GM12878 (cell line): Measurements from ENCODE around the gene NFE2L2. TPM values are rescaled to one million over a fixed set of nuclear protein-coding genes. Genes with fewer than 3 reads are reported as not detected.

ENCODE experiments used
- ATAC-seq: fragments of 200-7000 bp; cut with Tn5 transposase; 3 replicates; pipeline ENCODE4 v1.9.1; 2020; ENCODE audit warnings: mild to moderate bottlenecking, moderate library complexity
- BruUV-seq: library from RNA; stranded (reverse); fragments of 400-500 nt; replicated peaks from 2 replicates; lab custom pipeline; 2021; lab: Mats Ljungman, UMichigan
- CTCF ChIA-PET: fragments of 300-600 bp; sonication (Branson Sonifier 250); formaldehyde crosslinking; extraction: SDS; loops from one replicate; lab custom pipeline; 2021; ENCODE audit warnings: inconsistent platforms; lab: Yijun Ruan, JAX
- POLR2A ChIA-PET: fragments of 350-600 bp; formaldehyde crosslinking; extraction: SDS; loops from one replicate; lab custom pipeline; 2021; ENCODE audit warnings: inconsistent platforms; lab: Charles Lee
- RAD21 ChIA-PET: fragments of 300-600 bp; sonication (Branson Sonifier 250); formaldehyde crosslinking; loops from one replicate; lab custom pipeline; 2023; ENCODE audit warnings: antibody characterized with exemption; ENCODE audit not compliant: unreplicated experiment; lab: Charles Lee
- SMC1A ChIA-PET: fragments of 300-600 bp; sonication (Branson Sonifier 250); formaldehyde crosslinking; loops from one replicate; lab custom pipeline; 2023; ENCODE audit not compliant: unreplicated experiment, uncharacterized antibody; lab: Charles Lee
- DNase-seq: peaks from one replicate; pipeline ENCODE4 v3.0.0-alpha.2; 2011; ENCODE audit warnings: low read depth, low spot score
- FAIRE-seq: peaks from 3 replicates; lab custom pipeline; 2011; peaks lifted over from hg19 to GRCh38; lab: Jason Lieb, UNC
- H2AFZ ChIP-seq: 2 replicates; pipeline ENCODE4 v1.6.0; 2011; ENCODE audit warnings: low read depth, low read length, control low read depth; ENCODE audit not compliant: control insufficient read depth
- H3K27ac ChIP-seq: 2 replicates; pipeline ENCODE4 v1.5.1; 2011; ENCODE audit warnings: control low read depth; ENCODE audit not compliant: control insufficient read depth, insufficient read depth
- H3K27me3 ChIP-seq, 2 experiments: replicated peaks in 1 of 2; 2 replicates each; pipeline versions ENCODE4 v1.6.0 to v1.6.1; 2011; ENCODE audit warnings: low read length in 1 of 2; ENCODE audit not compliant: control insufficient read depth in 2 of 2, insufficient read depth in 2 of 2
- H3K36me3 ChIP-seq, 2 experiments: 2 replicates each; pipeline ENCODE4 v1.5.1; 2011; ENCODE audit warnings: low read length in 1 of 2; ENCODE audit not compliant: control insufficient read depth in 2 of 2, insufficient read depth in 2 of 2
- H3K4me1 ChIP-seq: 2 replicates; pipeline ENCODE4 v1.6.1; 2011; ENCODE audit warnings: mild to moderate bottlenecking, low read length, moderate library complexity, mixed read lengths; ENCODE audit not compliant: control insufficient read depth, insufficient read depth
- H3K4me2 ChIP-seq: 2 replicates; pipeline ENCODE4 v1.6.0; 2011; ENCODE audit warnings: control low read depth; ENCODE audit not compliant: control insufficient read depth, insufficient read depth
- H3K4me3 ChIP-seq: fragments of 200-600 bp; sonication (generic); 2 replicates; pipeline ENCODE4 v1.5.1; 2016
- H3K79me2 ChIP-seq: 2 replicates; pipeline ENCODE4 v1.6.0; 2011; ENCODE audit warnings: low read length; ENCODE audit not compliant: control insufficient read depth, insufficient read depth
- H3K9ac ChIP-seq: 2 replicates; pipeline ENCODE4 v1.8.0; 2011; ENCODE audit warnings: low read length, control low read depth, mixed read lengths; ENCODE audit not compliant: control insufficient read depth, insufficient read depth
- H3K9me3 ChIP-seq: replicated peaks from 3 replicates; pipeline ENCODE4 v1.5.1; 2011; ENCODE audit warnings: mild to moderate bottlenecking, low read length; ENCODE audit not compliant: control insufficient read depth, insufficient read depth
- H4K20me1 ChIP-seq: 2 replicates; pipeline ENCODE4 v1.6.0; 2011; ENCODE audit not compliant: control insufficient read depth, insufficient read depth
- DPF2 ChIP-seq: fragments of 450-650 bp; IDR thresholded peaks from 2 replicates; pipeline ENCODE4 v1.6.1; 2017; ENCODE audit warnings: mild to moderate bottlenecking
- IKZF1 ChIP-seq: fragments of 450-650 bp; conservative IDR thresholded peaks from 2 replicates; pipeline ENCODE4 v1.6.1; 2017; ENCODE audit warnings: antibody characterized with exemption, mild to moderate bottlenecking
- KLF5 ChIP-seq: fragments of 450-650 bp; IDR thresholded peaks from 2 replicates; pipeline ENCODE4 v1.6.1; 2014; ENCODE audit warnings: mild to moderate bottlenecking; ENCODE audit not compliant: partially characterized antibody
- MTA2 ChIP-seq: fragments of 450-650 bp; IDR thresholded peaks from 2 replicates; pipeline ENCODE4 v1.6.1; 2016; ENCODE audit warnings: low read depth, mild to moderate bottlenecking, moderate library complexity
- RCOR1 ChIP-seq: conservative IDR thresholded peaks from 2 replicates; pipeline ENCODE4 v1.6.1; 2012; ENCODE audit warnings: low read depth, low read length, improper control_type of control experiment
- RELA ChIP-seq: fragments of 450-650 bp; IDR thresholded peaks from 2 replicates; pipeline ENCODE4 v1.8.0; 2014; ENCODE audit warnings: borderline replicate concordance; ENCODE audit not compliant: partially characterized antibody
- SREBF1 ChIP-seq: IDR thresholded peaks from 2 replicates; pipeline ENCODE4 v1.6.1; 2012; ENCODE audit warnings: mild to moderate bottlenecking, low read length
- WRNIP1 ChIP-seq: IDR thresholded peaks from 2 replicates; pipeline ENCODE4 v1.6.1; 2011; ENCODE audit warnings: low read depth, low read length, improper control_type of control experiment, borderline replicate concordance
- YY1 ChIP-seq: IDR thresholded peaks from 2 replicates; pipeline ENCODE4 v1.6.1; 2011; ENCODE audit warnings: low read depth, mild to moderate bottlenecking, low read length
- ZNF622 ChIP-seq: fragments of 450-650 bp; IDR thresholded peaks from 2 replicates; pipeline ENCODE4 v1.6.1; 2017; ENCODE audit warnings: mild to moderate bottlenecking, inconsistent platforms
- WGBS: methylation state at CpG from one replicate; pipeline ENCODE4 v1.1.6; 2016; ENCODE audit warnings: low lambda C conversion rate; ENCODE audit not compliant: insufficient replicate concordance, insufficient coverage; ENCODE audit errors: missing lambda C conversion rate; 5-methylcytosine and 5-hydroxymethylcytosine counted together
- in situ Hi-C: fragments of 300-500 bp; cut with MboI; formaldehyde crosslinking; loops from 9 replicates; pipeline ENCODE4 v1.14.3; 2018; ENCODE audit warnings: mixed read lengths
- intact Hi-C: fragments of 100-400 bp; cut with micrococcal nuclease; formaldehyde crosslinking; loops from one replicate; pipeline ENCODE4 v1.14.2; 2022; ENCODE audit not compliant: unreplicated experiment
- polyA plus RNA-seq, 11 experiments: library from polyadenylated mRNA; depleted of rRNA in 4 of 11; unstranded in 6 of 11; stranded (reverse) in 5 of 11; fragments of >200 nt; fragmentation: Nextera tagmentation in 4 of 11; fragmentation: Illumina TruSeq in 1 of 11; extraction: Ambion mirVana in 4 of 11; extraction: Trizol in 1 of 11; gene quantifications; 1 replicate in 1 of 11; 2 replicates in 10 of 11; pipeline versions ENCODE4 v1.2.1 to v1.2.3, GENCODE V29; 2011 to 2016; ENCODE audit warnings: inconsistent platforms in 2 of 11, missing spikeins in 2 of 11, low read depth in 1 of 11
- total RNA-seq, 4 experiments: library from RNA; depleted of rRNA in 3 of 4; stranded (reverse); fragments of >200 nt in 3 of 4; fragmentation: Illumina TruSeq in 1 of 4; extraction: Trizol in 1 of 4; gene quantifications; 2 replicates each; pipeline versions ENCODE4 v1.2.1 to v1.2.3, GENCODE V29; 2013 to 2021
- TF ChIP-seq, protein P1 (sequence below): IDR thresholded peaks from 2 replicates; pipeline ENCODE4 v1.6.1; 2012; ENCODE audit warnings: low read depth, low read length, improper control_type of control experiment
- TF ChIP-seq, protein P2 (sequence below): fragments of 450-650 bp; IDR thresholded peaks from 2 replicates; pipeline ENCODE4 v1.6.1; 2017; ENCODE audit warnings: mild to moderate bottlenecking, moderate library complexity
- TF ChIP-seq, protein P3 (sequence below): fragments of 450-650 bp; IDR thresholded peaks from 2 replicates; pipeline ENCODE4 v1.6.1; 2017; ENCODE audit warnings: mild to moderate bottlenecking, low read depth, inconsistent platforms; ENCODE audit not compliant: poor library complexity, severe bottlenecking

NFE2L2 gene
- total and polyA plus RNA-seq, 10 of the 15 experiments (the other 5 are each of a cell fraction or from before 2014, with no cell fraction given), result 18.4 to 69.8 (median 37.1) TPM

DNA sequence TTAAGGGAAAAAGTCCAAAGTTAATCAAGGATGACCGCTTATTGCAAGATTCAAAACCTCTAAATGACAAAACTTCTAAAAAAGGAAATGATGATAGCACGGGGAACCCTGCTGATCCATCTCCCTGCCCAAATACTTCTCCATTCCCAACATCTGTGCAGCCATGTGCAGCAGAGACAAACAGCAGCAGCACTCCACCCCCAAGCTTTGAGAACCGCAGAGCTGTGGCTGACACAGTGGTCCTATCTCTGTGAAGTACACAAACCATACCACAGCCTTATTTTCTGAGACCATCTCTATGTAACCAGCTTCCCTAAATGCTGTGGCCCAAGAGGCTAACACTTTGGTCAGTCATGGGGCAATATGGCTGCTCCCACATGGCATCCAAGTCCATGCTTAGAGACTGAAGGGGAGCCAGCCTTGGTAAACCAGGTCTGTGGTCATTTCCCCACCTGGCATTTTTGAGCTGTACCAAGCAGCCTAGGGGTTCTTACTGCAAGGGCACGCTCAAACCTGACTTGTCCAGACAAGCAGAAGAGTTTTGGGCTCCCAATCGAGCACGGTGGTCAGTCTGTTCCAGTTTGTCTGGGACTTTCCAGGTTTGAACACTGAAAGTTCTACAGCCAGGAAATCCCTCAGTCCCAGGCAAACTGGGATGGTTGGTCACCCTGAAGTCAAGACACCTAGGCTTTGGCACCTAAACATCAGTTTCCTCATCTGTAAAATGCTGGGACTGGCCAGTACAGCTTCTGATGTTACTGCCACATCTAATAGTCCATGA lies 17.1 kb upstream of the NFE2L2 start (continued):
- TF ChIP-seq, protein P1, sequence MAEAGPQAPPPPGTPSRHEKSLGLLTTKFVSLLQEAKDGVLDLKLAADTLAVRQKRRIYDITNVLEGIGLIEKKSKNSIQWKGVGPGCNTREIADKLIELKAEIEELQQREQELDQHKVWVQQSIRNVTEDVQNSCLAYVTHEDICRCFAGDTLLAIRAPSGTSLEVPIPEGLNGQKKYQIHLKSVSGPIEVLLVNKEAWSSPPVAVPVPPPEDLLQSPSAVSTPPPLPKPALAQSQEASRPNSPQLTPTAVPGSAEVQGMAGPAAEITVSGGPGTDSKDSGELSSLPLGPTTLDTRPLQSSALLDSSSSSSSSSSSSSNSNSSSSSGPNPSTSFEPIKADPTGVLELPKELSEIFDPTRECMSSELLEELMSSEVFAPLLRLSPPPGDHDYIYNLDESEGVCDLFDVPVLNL, result no peak
- TF ChIP-seq MTA2, result peak; percentile 64; the same call in 1 of the 2 replicates
- TF ChIP-seq, protein P2, sequence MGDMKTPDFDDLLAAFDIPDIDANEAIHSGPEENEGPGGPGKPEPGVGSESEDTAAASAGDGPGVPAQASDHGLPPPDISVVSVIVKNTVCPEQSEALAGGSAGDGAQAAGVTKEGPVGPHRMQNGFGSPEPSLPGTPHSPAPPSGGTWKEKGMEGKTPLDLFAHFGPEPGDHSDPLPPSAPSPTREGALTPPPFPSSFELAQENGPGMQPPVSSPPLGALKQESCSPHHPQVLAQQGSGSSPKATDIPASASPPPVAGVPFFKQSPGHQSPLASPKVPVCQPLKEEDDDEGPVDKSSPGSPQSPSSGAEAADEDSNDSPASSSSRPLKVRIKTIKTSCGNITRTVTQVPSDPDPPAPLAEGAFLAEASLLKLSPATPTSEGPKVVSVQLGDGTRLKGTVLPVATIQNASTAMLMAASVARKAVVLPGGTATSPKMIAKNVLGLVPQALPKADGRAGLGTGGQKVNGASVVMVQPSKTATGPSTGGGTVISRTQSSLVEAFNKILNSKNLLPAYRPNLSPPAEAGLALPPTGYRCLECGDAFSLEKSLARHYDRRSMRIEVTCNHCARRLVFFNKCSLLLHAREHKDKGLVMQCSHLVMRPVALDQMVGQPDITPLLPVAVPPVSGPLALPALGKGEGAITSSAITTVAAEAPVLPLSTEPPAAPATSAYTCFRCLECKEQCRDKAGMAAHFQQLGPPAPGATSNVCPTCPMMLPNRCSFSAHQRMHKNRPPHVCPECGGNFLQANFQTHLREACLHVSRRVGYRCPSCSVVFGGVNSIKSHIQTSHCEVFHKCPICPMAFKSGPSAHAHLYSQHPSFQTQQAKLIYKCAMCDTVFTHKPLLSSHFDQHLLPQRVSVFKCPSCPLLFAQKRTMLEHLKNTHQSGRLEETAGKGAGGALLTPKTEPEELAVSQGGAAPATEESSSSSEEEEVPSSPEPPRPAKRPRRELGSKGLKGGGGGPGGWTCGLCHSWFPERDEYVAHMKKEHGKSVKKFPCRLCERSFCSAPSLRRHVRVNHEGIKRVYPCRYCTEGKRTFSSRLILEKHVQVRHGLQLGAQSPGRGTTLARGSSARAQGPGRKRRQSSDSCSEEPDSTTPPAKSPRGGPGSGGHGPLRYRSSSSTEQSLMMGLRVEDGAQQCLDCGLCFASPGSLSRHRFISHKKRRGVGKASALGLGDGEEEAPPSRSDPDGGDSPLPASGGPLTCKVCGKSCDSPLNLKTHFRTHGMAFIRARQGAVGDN, result no peak
- TF ChIP-seq IKZF1, result peak; percentile 86

DNA sequence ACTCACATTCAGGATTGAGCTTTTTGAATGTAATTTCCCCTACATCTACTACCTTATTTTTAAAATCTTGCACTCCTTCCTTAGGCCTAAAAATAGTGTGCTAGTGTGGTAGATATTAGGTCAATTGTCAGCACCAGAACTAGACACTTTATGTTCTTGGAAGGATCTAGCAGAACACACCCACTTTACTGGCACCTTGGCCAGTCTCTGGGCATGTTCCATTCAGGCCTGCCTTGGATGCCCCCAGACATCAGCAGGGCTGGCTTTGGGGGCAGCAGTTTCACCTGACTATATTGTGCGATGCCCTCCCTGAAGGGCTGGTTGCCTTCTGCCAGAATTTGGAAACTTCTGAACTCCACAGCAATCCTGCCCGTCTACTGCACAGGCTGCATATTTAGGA lies 15.3 kb upstream of the NFE2L2 start:
- ChIA-PET SMC1A (interaction anchor here (2.2 to 9.1 kb wide), 4 partner anchors 9 to 115 kb away, joined by 6 to 94 read pairs (median 56); partner anchors contain the start of gene NFE2L2), CTCF (interaction anchor here (1.7 to 6.8 kb wide), 6 partner anchors 8 to 115 kb away, joined by 6 to 95 read pairs (median 22); partner anchors contain the start of gene NFE2L2), POLR2A (interaction anchor here (0.8 kb wide), 1 partner anchor 15 kb away, joined by 4 read pairs; the partner anchor contains the start of gene NFE2L2)
- Histone ChIP-seq H3K27ac (no peak overlapping the region), H4K20me1 (no peaks in the 10 kb centered on the region), H3K9ac (no peak overlapping the region), H3K9me3 (no peaks in the 10 kb centered on the region), H3K4me2 (no peak overlapping the region), H2AFZ (no peak overlapping the region), H3K4me3 (no peak overlapping the region)
- FAIRE-seq (no peak), DNase-seq (no peak)
- in situ Hi-C loops, result no loop called here
- WGBS, result 95% methylated on average over 2 of the region's 2 CpGs
- intact Hi-C loops, result loop anchor here (2.0 kb wide), 1 partner anchor 15 kb away; the partner anchor contains the start of gene NFE2L2
- BruUV-seq, result no TSS peak
- TF ChIP-seq ZNF622, result no peak
- no peak for TF ChIP-seq RCOR1
- TF ChIP-seq WRNIP1, result no peak
- TF ChIP-seq, protein P3, sequence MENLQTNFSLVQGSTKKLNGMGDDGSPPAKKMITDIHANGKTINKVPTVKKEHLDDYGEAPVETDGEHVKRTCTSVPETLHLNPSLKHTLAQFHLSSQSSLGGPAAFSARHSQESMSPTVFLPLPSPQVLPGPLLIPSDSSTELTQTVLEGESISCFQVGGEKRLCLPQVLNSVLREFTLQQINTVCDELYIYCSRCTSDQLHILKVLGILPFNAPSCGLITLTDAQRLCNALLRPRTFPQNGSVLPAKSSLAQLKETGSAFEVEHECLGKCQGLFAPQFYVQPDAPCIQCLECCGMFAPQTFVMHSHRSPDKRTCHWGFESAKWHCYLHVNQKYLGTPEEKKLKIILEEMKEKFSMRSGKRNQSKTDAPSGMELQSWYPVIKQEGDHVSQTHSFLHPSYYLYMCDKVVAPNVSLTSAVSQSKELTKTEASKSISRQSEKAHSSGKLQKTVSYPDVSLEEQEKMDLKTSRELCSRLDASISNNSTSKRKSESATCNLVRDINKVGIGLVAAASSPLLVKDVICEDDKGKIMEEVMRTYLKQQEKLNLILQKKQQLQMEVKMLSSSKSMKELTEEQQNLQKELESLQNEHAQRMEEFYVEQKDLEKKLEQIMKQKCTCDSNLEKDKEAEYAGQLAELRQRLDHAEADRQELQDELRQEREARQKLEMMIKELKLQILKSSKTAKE, result no peak
- no peak for TF ChIP-seq RELA
- no peak for TF ChIP-seq SREBF1
- no peak for TF ChIP-seq DPF2
- no peak for TF ChIP-seq KLF5
- TF ChIP-seq YY1, result no peak
- TF ChIP-seq, all 136 proteins: peak for 0
- H3K79me2 ChIP-seq, result no peaks in the 10 kb centered on the region
- H3K4me1 ChIP-seq, result peaks cover 20% of the 10 kb centered on the region
- no peak for ATAC-seq
- no peaks in the 10 kb centered on the region for H3K36me3 ChIP-seq
- H3K27me3 ChIP-seq, result no peaks in the 10 kb centered on the region
- RAD21 ChIA-PET, result interaction anchor here (0.6 to 5.8 kb wide), 4 partner anchors 9 to 124 kb away, joined by 3 to 42 read pairs (median 9); partner anchors contain the start of gene NFE2L2
